VCaP (cell line): ENCODE data around the gene GREB1.

ENCODE experiments used
- H3K27ac ChIP-seq: fragments of 450-650 bp; 2 replicates; pipeline ENCODE4 v1.5.1; 2017
- CTCF ChIP-seq: fragments of 450-650 bp; conservative IDR thresholded peaks from 2 replicates; pipeline ENCODE4 v1.5.1; 2017; ENCODE audit warnings: mild to moderate bottlenecking, moderate library complexity

Gene GREB1

GRCh38 chr2:11513319-11513718 lies 20.5 kb upstream of the GREB1 start:
- no peak overlapping the region for H3K27ac ChIP-seq
- TF ChIP-seq CTCF = no peak

GRCh38 chr2:11514081-11514730 lies 19.6 kb upstream of the GREB1 start:
- no peak for TF ChIP-seq CTCF
- no peak overlapping the region for H3K27ac ChIP-seq

- no peak overlapping the region for H3K27ac ChIP-seq
- no peak for TF ChIP-seq CTCF
Measured at GRCh38 chr2:11514904-11515303, 18.9 kb upstream of the GREB1 start.

GRCh38 chr2:11515490-11515981 lies 18.3 kb upstream of the GREB1 start:
- H3K27ac ChIP-seq = no peak overlapping the region

GRCh38 chr2:11516984-11517648 lies 16.7 kb upstream of the GREB1 start:
- TF ChIP-seq CTCF = no peak
- no peak overlapping the region for H3K27ac ChIP-seq

More at GRCh38 chr2:11515490-11515981, 18.3 kb upstream of the GREB1 start:
- no peak for TF ChIP-seq CTCF

- TF ChIP-seq CTCF = no peak
- no peak overlapping the region for H3K27ac ChIP-seq
Measured at GRCh38 chr2:11517906-11518305, 15.9 kb upstream of the GREB1 start.

GRCh38 chr2:11520092-11520693 lies 13.7 kb upstream of the GREB1 start:
- H3K27ac ChIP-seq = no peak overlapping the region
- no peak for TF ChIP-seq CTCF
